ENCODE measurements around the gene MUC3A. TPM values are rescaled to one million over a fixed set of nuclear protein-coding genes. Genes with fewer than 3 reads are reported as not detected.
"Not testable (repeated sequence)": the region's sequence is repeated elsewhere in the genome, so short reads cannot be mapped to it uniquely, and the experiment has no call there.

Gene MUC3A
- total RNA-seq, 1 donor from 2014 or later: not detected

DNA sequence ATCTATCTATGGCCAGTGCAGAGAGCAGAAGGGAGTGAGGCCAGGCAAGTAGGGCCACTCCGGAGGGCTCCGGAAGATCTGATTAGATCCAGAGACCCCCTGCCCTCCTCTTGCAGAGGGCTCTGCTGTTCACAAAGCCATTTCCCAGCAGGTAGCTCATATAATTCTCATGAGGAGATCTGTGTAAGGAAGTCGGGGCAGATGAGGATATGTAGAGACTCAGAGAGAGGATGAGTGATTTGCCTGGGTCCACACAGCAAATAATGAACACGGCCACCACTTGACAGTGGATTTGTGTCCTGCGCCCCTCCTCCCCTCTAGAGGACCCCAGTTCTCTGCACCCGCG lies 22.6 kb downstream of the MUC3A start:
- Mint-ChIP-seq H3K4me3 (no peak overlapping the region), H3K27ac (no peak overlapping the region), H3K9me3 (peaks cover 10% of the 10 kb centered on the region), H3K4me1 (peaks cover 6% of the 10 kb centered on the region), H3K27me3 (peaks cover 60% of the 10 kb centered on the region), H3K36me3 (ENCODE audit: low read depth) (no peaks in the 10 kb centered on the region)
- ChIA-PET CTCF (no interaction called here), POLR2A (no interaction called here)
- TF ChIP-seq, protein P1, sequence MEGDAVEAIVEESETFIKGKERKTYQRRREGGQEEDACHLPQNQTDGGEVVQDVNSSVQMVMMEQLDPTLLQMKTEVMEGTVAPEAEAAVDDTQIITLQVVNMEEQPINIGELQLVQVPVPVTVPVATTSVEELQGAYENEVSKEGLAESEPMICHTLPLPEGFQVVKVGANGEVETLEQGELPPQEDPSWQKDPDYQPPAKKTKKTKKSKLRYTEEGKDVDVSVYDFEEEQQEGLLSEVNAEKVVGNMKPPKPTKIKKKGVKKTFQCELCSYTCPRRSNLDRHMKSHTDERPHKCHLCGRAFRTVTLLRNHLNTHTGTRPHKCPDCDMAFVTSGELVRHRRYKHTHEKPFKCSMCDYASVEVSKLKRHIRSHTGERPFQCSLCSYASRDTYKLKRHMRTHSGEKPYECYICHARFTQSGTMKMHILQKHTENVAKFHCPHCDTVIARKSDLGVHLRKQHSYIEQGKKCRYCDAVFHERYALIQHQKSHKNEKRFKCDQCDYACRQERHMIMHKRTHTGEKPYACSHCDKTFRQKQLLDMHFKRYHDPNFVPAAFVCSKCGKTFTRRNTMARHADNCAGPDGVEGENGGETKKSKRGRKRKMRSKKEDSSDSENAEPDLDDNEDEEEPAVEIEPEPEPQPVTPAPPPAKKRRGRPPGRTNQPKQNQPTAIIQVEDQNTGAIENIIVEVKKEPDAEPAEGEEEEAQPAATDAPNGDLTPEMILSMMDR (IDR thresholded peaks at IDR 0.05): no peak
- ATAC-seq (ENCODE audit: low read depth) (no peak), DNase-seq (no peak)
- intact Hi-C loops (cut with micrococcal nuclease): no loop called here

DNA sequence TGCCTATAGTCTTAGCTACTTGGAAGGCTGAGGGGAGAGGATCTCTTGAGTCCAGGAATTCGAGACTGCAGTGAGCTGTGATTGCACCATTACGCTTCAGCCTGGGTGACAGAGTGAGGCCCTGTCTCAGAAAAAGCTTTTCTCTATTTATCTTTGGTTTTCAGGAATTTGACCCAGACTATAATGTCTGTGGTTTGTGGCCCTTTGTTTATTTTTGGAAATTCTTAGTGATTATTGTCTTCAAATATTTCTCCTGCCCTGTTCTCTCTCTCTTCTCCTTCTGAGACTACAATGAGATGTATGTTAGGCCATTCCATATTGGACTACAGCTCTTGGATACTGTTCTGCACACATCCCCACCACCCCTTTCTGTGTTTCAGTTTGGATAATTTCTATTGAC lies 24.7 kb downstream of the MUC3A start:
- CTCF ChIA-PET: no interaction called here
- POLR2A ChIA-PET: no interaction called here
- DNase-seq: no peak

DNA sequence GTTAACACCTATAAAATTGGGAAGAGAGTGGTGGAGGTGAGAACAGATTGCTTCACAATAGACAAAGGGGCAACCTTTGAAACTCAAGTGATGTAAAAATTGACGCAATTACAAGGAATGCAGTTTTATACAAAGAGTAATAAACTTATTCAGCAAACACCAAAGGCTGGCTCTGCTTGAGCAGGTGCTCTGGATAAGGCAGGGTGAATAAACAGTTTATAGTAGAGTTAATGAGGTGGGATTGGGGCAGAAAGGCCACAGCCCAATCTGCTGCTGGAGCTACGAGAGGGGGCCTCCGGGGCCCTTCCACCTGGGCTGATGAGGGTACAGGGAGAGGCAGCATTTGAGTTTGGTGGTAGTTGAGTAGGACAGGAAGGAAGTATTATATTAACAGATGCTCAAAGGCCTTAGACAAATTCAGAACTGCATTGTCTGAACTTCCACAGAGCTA lies 26.1 kb downstream of the MUC3A start:
- Mint-ChIP-seq H3K4me3 (no peak overlapping the region), H3K9me3 (peaks cover 10% of the 10 kb centered on the region), H3K27me3 (peaks cover 31% of the 10 kb centered on the region), H3K4me1 (no peaks in the 10 kb centered on the region), H3K27ac (no peak overlapping the region), H3K36me3 (ENCODE audit: low read depth) (no peaks in the 10 kb centered on the region)
- ChIA-PET CTCF (no interaction called here), POLR2A (no interaction called here)
- ATAC-seq (ENCODE audit: low read depth) (no peak), DNase-seq (no peak)
- intact Hi-C loops (cut with micrococcal nuclease): loop anchor here (2.0 kb wide), 1 partner anchor 23 kb away; no protein-coding TSS in a partner anchor
- TF ChIP-seq, protein P1 (IDR thresholded peaks at IDR 0.05): no peak

More for the DNA sequence above, 24.7 kb downstream of the MUC3A start:
- Mint-ChIP-seq H3K27ac (no peak overlapping the region), H3K4me3 (no peak overlapping the region), H3K9me3 (peaks cover 10% of the 10 kb centered on the region), H3K4me1 (no peaks in the 10 kb centered on the region), H3K27me3 (peaks cover 40% of the 10 kb centered on the region), H3K36me3 (ENCODE audit: low read depth) (no peaks in the 10 kb centered on the region)
- no peak for ATAC-seq (ENCODE audit: low read depth)
- TF ChIP-seq, protein P1 (IDR thresholded peaks at IDR 0.05): no peak
- intact Hi-C loops (cut with micrococcal nuclease): loop anchor here (2.0 kb wide), 1 partner anchor 21 kb away; no protein-coding TSS in a partner anchor

DNA sequence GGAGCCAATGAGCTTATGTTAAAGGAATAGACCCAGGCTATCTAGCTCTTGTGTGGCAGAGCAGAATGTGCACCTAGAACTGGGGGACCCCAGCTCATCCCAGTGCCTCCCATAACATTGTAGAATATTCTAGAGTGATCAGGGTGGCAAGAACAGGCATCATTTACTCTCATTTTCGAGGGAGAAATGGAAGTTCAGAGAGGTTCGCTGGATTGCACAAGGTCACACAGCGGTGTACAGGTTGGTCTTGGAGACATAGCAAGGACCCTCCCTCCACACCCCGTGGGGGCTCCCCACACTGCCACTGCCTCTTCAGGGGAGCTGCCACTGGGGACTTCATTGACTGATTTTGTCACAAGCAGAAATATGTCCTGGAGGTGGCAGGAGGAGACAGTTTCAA lies 29.0 kb downstream of the MUC3A start:
- Mint-ChIP-seq H3K27ac (no peak overlapping the region), H3K9me3 (peaks cover 10% of the 10 kb centered on the region), H3K36me3 (ENCODE audit: low read depth) (no peaks in the 10 kb centered on the region), H3K4me3 (no peak overlapping the region), H3K4me1 (no peaks in the 10 kb centered on the region), H3K27me3 (peaks cover 26% of the 10 kb centered on the region)
- intact Hi-C loops (cut with micrococcal nuclease): no loop called here
- POLR2A ChIA-PET: no interaction called here
- DNase-seq (no peak), ATAC-seq (ENCODE audit: low read depth) (no peak)
- TF ChIP-seq, protein P1 (IDR thresholded peaks at IDR 0.05): no peak
- CTCF ChIA-PET: no interaction called here

DNA sequence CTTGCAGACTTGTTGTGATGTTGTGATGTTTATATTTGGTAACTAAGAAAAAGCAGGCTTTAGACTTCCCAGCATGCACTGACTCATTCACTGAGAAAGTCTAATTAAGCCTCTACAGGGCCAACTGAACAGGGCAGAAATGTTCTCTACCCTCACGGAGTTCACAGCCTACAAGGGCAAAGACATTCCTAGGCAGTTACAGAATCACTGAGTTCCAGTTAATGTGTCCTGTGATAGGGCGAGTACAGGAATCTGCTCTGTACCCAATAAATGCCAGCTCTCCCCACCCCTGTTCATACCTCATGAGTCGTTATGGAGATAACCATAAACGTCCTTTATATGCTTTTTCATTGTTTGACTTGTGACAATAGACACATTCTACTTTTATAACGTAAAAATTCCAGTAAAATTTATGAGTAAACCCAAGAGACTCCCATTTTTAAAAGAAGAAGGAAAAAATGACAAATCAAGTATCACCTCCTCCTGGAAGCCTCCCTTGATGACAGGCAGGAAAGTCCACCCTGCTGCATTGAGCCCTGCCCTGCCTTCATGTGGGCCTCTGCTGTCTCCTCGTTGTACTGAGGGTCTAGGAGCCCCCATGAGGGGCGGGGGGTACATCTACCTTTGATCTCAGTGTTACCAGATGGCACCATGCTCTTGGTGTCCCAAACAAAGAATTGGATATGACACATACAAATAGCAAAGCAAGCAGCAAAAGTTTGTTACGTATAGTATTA lies 34.3 kb downstream of the MUC3A start:
- Mint-ChIP-seq H3K36me3 (ENCODE audit: low read depth) (no peaks in the 10 kb centered on the region), H3K4me3 (no peak overlapping the region), H3K9me3 (no peaks in the 10 kb centered on the region), H3K4me1 (no peaks in the 10 kb centered on the region), H3K27ac (no peak overlapping the region), H3K27me3 (peaks cover 25% of the 10 kb centered on the region)
- CTCF ChIA-PET: no interaction called here
- no peak for ATAC-seq (ENCODE audit: low read depth)
- DNase-seq: no peak
- TF ChIP-seq, protein P1 (IDR thresholded peaks at IDR 0.05): no peak
- intact Hi-C loops (cut with micrococcal nuclease): no loop called here
- POLR2A ChIA-PET: no interaction called here

DNA sequence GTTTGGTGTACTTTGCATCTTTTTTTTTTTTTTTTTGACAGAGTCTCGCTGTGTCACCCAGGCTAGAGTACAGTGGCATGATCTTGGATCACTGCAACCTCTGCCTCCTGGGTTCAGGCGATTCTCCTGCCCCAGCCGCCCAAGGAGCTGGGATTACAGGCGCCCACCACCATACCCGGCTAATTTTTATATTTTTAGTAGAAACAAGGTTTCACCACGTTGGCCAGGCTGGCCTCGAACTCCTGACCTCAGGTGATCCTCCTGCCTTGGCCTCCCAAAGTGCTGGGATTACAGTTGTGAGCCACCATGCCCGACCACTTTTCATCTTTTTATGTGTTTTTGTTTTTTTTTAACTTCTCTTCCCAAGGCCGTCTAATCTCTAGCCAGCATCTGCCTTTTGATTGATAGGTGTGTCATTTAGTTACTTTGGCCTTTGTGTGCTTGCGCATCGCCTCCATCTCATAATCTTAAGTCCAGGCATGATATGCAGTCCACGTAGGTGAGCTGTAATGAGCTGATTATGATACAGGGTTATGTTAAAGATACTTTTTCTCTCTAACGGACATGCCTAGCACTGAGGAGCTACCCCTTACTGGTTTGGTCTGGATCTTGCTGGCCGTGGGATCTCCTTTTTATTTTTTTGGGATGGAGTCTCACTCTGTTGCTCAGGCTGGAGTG lies 35.0 kb downstream of the MUC3A start:
- peaks cover 26% of the 10 kb centered on the region for H3K27me3 Mint-ChIP-seq
- H3K9me3 Mint-ChIP-seq; POLR2A ChIA-PET; ATAC-seq (ENCODE audit: low read depth); CTCF ChIA-PET; H3K36me3 Mint-ChIP-seq (ENCODE audit: low read depth); DNase-seq; intact Hi-C loops (cut with micrococcal nuclease); H3K4me1 Mint-ChIP-seq; H3K27ac Mint-ChIP-seq; H3K4me3 Mint-ChIP-seq: not testable (repeated sequence)

DNA sequence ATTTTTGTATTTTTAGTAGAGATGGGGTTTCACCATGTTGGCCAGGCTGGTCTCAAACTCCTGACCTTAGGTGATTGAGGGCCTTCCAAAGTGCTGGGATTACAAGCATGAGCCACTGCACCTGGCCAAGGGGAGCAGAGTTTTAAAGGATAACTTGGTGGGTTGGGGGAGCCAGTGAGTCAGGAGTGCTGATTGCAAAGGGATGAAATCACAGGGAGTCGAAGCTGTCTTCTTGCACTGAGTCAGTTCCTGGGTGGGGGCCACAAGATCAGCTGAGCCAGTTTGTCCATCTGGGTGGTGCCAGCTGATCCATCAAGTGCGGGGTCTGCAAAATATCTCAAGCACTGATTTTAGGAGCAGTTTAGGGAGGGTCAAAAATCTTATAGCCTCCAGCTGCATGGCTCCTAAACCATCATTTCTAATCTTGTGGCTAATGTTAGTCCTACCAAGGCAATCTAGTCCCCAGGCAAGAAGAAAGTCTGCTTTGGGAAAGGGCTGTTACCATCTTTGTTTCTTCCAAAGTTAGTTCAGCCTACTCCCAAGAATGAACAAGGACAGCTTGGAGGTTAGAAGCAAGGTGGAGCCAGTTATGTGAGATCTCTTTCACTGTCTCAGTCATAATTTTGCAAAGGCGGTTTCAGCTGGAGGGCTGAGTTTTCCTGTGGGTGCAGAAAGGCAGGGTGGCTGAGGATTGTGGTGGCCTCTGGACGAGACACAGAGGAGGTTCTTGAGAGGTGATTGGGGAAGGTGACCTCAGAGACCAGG lies 35.9 kb downstream of the MUC3A start:
- H3K9me3 Mint-ChIP-seq; DNase-seq; ATAC-seq (ENCODE audit: low read depth); H3K27ac Mint-ChIP-seq; H3K36me3 Mint-ChIP-seq (ENCODE audit: low read depth); CTCF ChIA-PET; H3K4me3 Mint-ChIP-seq; POLR2A ChIA-PET; intact Hi-C loops (cut with micrococcal nuclease); H3K4me1 Mint-ChIP-seq: not testable (repeated sequence)
- H3K27me3 Mint-ChIP-seq: peaks cover 27% of the 10 kb centered on the region

Measured in activated B cell treated with CpG ODN at 0.5 μM for 24 hours (primary cell).